Activated CD8-positive, alpha-beta memory T cell treated with anti-CD3 and anti-CD28 coated beads, Interleukin-2, amount 50 U/mL, for 48 hours (primary cell): Measurements from ENCODE around the gene TRAF5.

ENCODE experiments used
- DNase-seq: peaks from one replicate; pipeline ENCODE4 v3.0.0-alpha.2; 2020

TRAF5 gene

GRCh38 chr1:211328866-211329475 is 2.3 kb downstream of the TRAF5 start:
- no peak for DNase-seq

- peak; percentile 57 for DNase-seq
Measured at GRCh38 chr1:211329764-211330201, 3.1 kb downstream of the TRAF5 start.

GRCh38 chr1:211330282-211330936 is 3.8 kb downstream of the TRAF5 start:
- DNase-seq = peak; percentile 48

- no peak for DNase-seq
Measured at GRCh38 chr1:211331011-211331709, 4.5 kb downstream of the TRAF5 start.

- peak; percentile 44 for DNase-seq
Measured at GRCh38 chr1:211332036-211332616, 5.5 kb downstream of the TRAF5 start.

- no peak for DNase-seq
Measured at GRCh38 chr1:211332830-211333229, 6.2 kb downstream of the TRAF5 start.

- DNase-seq = peak; percentile 37
Measured at GRCh38 chr1:211333906-211334305, 7.3 kb downstream of the TRAF5 start.

GRCh38 chr1:211334986-211335385 is 8.4 kb downstream of the TRAF5 start:
- DNase-seq = peak; percentile 55

GRCh38 chr1:211335522-211336157 is 9.0 kb downstream of the TRAF5 start:
- DNase-seq = peak; percentile 52

GRCh38 chr1:211336161-211336560 is 9.5 kb downstream of the TRAF5 start:
- DNase-seq = no peak

- no peak for DNase-seq
Measured at GRCh38 chr1:211336775-211337174, 10.1 kb downstream of the TRAF5 start.

GRCh38 chr1:211337430-211338223 is 11.0 kb downstream of the TRAF5 start:
- no peak for DNase-seq

- no peak for DNase-seq
Measured at GRCh38 chr1:211338224-211338620, 11.6 kb downstream of the TRAF5 start.

GRCh38 chr1:211339631-211340041 is 13.0 kb downstream of the TRAF5 start:
- peak; percentile 50 for DNase-seq

- DNase-seq = peak; percentile 25
Measured at GRCh38 chr1:211340622-211341507, 14.2 kb downstream of the TRAF5 start.

GRCh38 chr1:211341999-211342398 is 15.4 kb downstream of the TRAF5 start:
- DNase-seq = no peak

- DNase-seq = no peak
Measured at GRCh38 chr1:211343607-211344006, 17.0 kb downstream of the TRAF5 start.

GRCh38 chr1:211344152-211344618 is 17.6 kb downstream of the TRAF5 start:
- no peak for DNase-seq

GRCh38 chr1:211345719-211346118 is 19.1 kb downstream of the TRAF5 start:
- DNase-seq = no peak

- DNase-seq = peak; percentile 40
Measured at GRCh38 chr1:211347077-211347844, 20.6 kb downstream of the TRAF5 start.
